WTC11 (cell line): ENCODE measurements around the gene KLHL29.

ENCODE experiments used
- ARID4B ChIP-seq: sonication (generic); formaldehyde crosslinking; IDR thresholded peaks from 2 replicates; pipeline ENCODE4 v1.8.0; 2023; ENCODE audit warnings: missing genetic modification reagents, mild to moderate bottlenecking, borderline replicate concordance
- ATF1 ChIP-seq: sonication (generic); formaldehyde crosslinking; IDR thresholded peaks from 2 replicates; pipeline ENCODE4 v1.8.1; 2023; ENCODE audit warnings: mild to moderate bottlenecking, moderate library complexity, missing genetic modification reagents
- CTCF ChIP-seq: fragments of 200-600 bp; IDR thresholded peaks from 2 replicates; pipeline ENCODE4 v1.8.0; 2022; ENCODE audit warnings: antibody characterized with exemption
- E2F4 ChIP-seq: sonication (generic); formaldehyde crosslinking; IDR thresholded peaks from 2 replicates; pipeline ENCODE4 v1.8.1; 2022; ENCODE audit warnings: low read depth, mild to moderate bottlenecking, moderate library complexity, missing genetic modification reagents, borderline replicate concordance
- MAX ChIP-seq: sonication (generic); formaldehyde crosslinking; IDR thresholded peaks from 2 replicates; pipeline ENCODE4 v1.8.0; 2022; ENCODE audit warnings: mild to moderate bottlenecking, missing genetic modification reagents
- NFE2L1 ChIP-seq: sonication (generic); formaldehyde crosslinking; IDR thresholded peaks from 2 replicates; pipeline ENCODE4 v1.8.1; 2023; ENCODE audit warnings: missing genetic modification reagents
- PRDM15 ChIP-seq: sonication (generic); formaldehyde crosslinking; IDR thresholded peaks from 2 replicates; pipeline ENCODE4 v1.8.0; 2022; ENCODE audit warnings: missing genetic modification reagents
- RELA ChIP-seq: sonication (generic); formaldehyde crosslinking; IDR thresholded peaks from 2 replicates; pipeline ENCODE4 v1.8.1; 2022; ENCODE audit warnings: missing genetic modification reagents, mild to moderate bottlenecking, borderline replicate concordance
- STAT6 ChIP-seq: sonication (generic); formaldehyde crosslinking; conservative IDR thresholded peaks from 2 replicates; pipeline ENCODE4 v1.8.1; 2023; ENCODE audit warnings: mild to moderate bottlenecking, low read depth, missing genetic modification reagents, moderate library complexity
- TCF7 ChIP-seq: sonication (generic); formaldehyde crosslinking; IDR thresholded peaks from 2 replicates; pipeline ENCODE4 v1.8.0; 2022; ENCODE audit warnings: mild to moderate bottlenecking, low read depth, missing genetic modification reagents, moderate library complexity
- USF2 ChIP-seq: sonication (generic); formaldehyde crosslinking; IDR thresholded peaks from 2 replicates; pipeline ENCODE4 v1.8.1; 2023; ENCODE audit warnings: mild to moderate bottlenecking, missing genetic modification reagents, moderate library complexity

GRCh38 chr2:23449831-23450331 is 64.9 kb downstream of the KLHL29 start:
- TF ChIP-seq CTCF (no peak), RELA (CRISPR knock-in tag) (no peak), ATF1 (CRISPR knock-in tag) (no peak), ARID4B (no peak), E2F4 (CRISPR knock-in tag) (no peak), NFE2L1 (no peak), USF2 (no peak), PRDM15 (CRISPR knock-in tag) (no peak), TCF7 (no peak), MAX (CRISPR knock-in tag) (no peak), STAT6 (CRISPR knock-in tag) (no peak)
